GM21528 (cell line): ENCODE measurements around the gene MC1R.

Source experiments
- ATAC-seq: cut with Tn5 transposase; IDR thresholded peaks from one replicate; pipeline ENCODE4 v1.9.1; 2021; ENCODE audit warnings: mild to moderate bottlenecking, moderate library complexity; ENCODE audit not compliant: unreplicated experiment, low FRiP score

Gene MC1R

GRCh38 chr16:89895482-89896250 lies 23.0 kb upstream of the MC1R start:
- no peak for ATAC-seq

DNA sequence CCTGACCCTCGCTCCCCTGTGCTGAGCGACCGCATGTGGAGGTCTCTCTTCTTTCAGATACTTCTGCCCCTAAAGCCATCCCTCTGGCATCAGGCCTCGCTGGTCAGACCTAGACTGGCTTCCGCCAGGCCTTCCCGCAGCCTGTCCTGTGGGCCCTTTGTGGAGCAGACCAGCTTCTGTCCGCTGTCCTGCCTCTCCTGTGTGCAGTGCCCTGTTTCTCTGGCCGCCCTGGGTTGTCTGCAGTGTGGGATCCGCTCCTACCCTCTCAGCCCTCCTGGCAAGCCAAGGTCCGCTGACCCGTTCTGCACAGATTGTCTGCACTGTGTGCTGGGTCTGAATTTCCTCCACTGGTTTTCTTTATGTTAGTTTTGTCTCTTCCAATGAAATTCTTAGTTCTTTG lies 21.5 kb upstream of the MC1R start:
- no peak for ATAC-seq

- ATAC-seq = no peak
These were observed 20.3 kb upstream of the MC1R start for GRCh38 chr16:89898201-89898967.

GRCh38 chr16:89899879-89900481 lies 18.7 kb upstream of the MC1R start:
- no peak for ATAC-seq

DNA sequence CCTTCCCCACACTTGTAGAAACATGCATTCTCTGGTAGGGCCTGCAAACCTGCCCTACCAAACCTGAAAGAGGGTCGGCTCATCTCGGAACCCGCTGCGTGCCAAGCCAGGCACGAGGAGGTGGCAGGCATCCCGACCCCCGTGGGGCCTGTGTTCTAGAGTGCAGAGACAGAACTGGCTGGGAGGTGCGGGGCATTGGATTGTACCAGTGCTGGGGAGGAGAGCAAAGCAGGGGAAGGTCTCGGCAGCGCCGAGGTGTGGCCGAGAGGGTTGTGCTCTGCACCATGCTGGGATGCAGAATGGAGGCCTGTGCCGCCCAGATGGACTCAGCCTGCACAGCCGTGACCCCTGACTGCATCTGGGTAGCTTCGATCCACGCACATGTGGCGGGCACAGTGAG lies 17.8 kb upstream of the MC1R start:
- ATAC-seq = no peak

DNA sequence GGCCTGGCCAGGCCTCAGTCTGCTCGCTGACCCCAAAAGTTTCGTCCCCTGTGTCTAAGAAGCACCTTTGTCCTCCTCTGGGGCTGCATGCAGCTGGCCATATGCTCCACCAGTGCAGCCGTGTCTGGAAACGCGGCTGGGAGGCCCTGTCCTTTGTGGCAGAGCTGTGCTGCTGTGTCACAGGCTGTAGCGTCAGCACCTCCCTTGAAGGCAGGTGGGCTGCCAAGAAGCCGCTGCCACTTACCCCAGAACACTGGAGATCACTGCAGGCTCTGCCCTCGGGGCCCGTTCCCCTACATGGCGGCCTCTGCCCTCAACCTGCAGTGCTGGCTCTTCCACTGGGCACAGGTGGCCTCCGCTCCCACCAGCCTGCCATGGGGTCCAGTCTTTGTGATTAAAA lies 15.7 kb upstream of the MC1R start:
- no peak for ATAC-seq

- no peak for ATAC-seq
These were observed 14.7 kb upstream of the MC1R start for GRCh38 chr16:89903908-89904515.

DNA sequence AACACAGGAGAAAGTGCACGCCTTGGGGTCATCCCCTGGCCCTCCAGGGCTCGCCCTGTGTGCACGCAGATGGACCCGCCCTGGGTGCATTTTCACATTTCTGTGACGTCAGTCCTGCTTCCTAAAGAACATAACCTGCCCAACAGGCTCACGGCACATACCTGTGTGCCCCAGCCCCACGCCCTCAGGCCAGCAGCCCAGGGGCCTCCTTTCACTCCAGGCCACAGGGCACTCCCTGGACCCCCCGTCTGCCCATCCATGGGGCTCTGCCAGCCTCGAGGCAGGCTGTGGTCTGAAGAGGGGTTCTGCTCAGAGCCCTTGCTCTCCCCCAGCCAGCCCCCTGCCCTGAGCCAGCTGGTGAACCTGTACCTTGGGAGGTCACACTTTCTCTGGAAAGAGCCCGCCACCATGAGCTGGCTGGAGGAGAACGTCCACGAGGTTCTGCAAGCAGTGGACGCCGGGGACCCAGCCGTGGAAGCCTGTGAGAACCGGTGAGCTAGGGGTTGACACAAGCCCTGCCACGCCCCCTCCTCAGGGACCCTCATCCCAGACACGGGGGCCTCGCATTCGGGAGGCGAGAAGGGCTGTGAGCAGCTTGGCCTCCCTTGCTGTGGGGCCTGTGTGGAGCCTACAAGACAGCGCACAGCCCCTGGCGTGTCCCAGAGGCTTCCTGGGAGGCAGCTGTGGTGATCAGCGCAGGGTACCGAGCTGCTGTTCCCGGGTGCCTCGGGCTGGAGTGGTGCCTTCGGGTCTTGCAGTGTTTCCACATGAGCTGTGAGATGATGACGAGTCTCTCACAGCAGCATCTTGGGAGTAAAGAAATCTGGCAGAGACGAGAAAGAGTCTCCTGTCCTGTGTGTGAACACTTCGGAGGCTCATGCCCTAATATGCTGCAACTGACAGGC lies 13.8 kb upstream of the MC1R start:
- ATAC-seq = no peak

- ATAC-seq = no peak
These were observed 13.0 kb upstream of the MC1R start for GRCh38 chr16:89905511-89906139.

DNA sequence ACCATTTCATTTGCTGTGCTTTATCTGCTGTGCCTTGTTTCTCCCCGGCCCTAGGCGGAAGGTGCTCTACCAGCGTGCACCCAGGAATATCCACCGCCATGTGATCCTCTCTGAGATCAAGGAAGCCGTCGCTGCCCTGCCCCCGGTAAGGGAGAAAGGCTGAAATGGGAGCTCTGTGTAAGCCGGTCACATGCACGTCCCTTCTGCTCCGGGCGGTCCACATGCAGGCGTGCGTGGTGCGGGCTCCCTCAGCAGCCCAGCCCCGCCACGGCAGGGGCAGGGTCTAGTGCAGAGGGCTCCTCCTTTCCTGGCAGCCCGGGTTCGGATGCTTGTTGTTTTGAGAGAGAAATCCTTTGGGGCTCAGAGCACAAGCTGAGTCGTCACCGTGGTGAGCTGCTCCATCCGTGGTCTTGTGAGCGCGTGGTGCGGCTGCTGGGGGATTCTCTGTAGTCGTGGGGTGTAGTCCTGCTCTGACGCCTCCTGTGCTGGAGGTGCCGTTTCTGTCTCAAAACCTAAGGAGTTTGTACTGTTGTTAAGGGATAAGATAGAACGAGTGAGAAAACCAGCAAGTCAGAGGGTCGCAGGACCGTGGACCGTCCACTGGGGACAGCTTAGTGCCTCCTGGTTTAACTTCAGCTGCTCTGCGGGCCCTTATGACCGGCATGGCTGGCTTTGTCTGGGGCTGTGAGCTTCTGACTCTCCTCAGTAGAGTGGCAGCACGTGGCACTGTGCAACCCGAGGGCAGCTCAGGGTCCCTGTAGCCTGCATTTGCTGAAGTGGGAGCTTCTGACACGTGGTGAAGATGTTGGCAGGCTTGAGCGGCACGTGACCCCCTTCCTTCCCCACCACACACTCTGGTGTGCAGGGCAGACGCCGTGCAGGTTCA lies 12.3 kb upstream of the MC1R start:
- ATAC-seq = no peak

DNA sequence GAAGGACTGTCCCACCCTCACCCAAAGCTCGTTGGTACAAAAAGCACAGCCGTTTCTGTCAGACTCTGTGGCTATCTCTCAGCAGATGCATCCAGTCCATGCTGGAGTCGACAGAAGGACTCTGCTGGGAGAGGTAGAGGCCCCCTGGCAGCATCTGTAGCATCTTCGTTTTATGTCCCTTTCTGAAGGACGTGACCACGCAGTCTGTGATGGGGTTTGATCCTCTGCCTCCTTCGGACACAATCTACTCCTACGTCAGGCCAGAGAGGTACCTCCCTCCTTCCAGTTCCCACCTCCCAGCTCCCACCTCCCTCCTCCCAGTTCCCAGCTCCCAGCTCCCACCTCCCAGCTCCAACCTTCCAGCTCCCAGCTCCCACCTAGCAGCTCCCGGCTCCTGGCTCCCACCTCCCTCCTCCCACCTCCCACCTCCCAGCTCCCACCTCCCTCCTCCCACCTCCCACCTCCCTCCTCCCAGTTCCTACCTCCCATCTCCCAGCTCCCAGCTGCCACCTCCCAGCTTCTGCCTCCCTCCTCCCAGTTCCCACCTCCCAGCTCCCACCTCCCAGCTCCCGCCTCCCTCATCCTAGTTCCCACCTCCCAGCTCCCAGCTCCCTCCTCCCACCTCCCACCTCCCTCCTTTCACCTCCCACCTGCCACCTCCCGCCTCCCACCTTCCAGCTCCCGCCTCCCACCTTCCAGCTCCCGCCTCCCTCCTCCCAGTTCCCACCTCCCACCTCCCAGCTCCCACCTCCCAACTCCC lies 11.4 kb upstream of the MC1R start:
- ATAC-seq = no peak

DNA sequence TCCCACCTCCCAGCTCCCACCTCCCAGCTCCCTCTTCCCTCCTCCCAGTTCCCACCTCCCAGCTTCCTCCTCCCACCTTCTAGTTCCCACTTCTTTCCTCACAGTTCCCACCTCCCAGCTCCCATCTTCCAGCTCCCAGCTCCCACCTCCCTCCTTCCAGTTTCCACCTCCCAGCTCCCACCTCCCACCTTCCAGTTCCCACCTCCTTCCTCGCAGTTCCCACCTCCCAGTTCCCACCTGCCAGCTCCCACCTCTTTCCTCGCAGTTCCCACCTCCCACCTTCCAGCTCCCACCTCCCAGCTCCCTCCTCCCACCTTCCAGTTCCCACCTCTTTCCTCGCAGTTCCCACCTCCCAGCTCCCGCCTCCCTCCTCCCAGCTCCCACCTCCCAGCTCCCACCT lies 10.4 kb upstream of the MC1R start:
- no peak for ATAC-seq

DNA sequence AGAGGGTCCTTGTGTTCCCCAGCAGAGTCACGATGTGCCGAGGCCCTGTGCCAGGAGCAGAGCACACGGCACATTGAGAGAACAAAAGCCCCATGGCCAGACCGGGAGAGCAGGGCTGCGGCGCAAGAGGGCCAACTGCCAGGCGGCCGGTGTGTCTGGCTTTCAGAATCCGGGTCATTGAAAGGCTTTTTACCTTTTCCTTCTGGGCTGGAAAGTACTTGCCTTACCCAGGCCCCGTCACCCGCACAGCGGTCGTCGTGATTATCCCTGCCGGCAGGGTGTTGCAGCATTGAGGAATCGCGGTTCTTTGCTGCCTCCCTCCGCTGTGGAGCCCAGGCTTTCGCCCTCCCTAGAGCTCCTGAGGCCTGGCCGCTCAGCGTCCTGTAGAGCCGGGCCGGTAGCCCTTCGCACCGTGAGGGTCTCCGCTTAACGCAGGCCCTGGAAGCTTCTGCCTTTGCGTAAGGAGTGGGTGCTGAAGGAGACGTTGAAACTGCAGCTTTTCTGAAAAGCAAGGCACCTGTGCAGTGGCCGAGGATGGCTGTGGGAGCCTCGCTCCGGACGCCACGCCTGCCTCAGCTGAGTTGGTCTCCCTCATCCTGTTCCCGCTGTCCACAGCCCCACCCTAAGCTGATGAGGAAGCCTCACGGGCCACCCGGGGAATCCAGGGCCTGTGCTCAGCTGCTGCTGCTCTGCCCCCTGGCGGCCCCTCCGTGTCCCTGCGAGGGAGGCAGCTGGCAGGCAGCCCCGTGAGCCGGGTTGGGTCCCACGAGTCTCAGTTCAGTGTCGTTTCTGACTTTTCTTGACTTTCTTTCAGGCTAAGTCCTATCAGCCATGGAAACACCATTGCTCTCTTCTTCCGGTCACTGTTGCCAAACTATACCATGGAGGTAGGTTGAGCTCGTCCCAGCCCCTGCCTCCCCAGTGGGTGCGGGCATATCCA lies 8.6 kb upstream of the MC1R start:
- no peak for ATAC-seq

DNA sequence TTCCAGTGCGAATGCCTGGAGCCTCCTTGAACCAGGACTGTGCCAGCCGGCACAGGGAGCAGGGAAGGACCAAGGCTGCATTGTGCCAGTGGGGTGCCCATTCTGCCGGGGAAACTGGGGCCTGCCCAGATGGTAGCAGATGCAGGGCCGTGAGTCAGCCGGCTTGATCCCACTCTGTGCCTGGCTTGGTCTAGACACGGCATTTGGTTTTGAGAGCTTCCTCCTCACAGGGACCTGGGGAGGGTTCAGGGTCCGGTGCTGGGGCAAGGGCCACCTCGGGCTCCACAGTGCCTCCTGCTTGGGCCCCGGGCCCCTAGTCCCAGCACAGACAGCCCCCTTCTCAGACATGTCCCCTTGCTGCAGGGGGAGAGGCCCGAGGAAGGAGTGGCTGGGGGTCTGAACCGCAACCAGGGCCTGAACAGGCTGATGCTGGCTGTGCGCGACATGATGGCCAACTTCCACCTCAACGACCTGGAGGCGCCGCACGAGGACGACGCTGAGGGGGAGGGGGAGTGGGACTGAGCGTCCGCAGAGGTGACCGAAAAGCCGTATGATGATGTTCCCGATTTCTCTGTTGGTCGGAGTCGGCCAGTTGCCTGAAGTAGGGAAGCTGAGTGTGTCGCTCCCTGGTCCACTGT lies 7.8 kb upstream of the MC1R start:
- no peak for ATAC-seq

DNA sequence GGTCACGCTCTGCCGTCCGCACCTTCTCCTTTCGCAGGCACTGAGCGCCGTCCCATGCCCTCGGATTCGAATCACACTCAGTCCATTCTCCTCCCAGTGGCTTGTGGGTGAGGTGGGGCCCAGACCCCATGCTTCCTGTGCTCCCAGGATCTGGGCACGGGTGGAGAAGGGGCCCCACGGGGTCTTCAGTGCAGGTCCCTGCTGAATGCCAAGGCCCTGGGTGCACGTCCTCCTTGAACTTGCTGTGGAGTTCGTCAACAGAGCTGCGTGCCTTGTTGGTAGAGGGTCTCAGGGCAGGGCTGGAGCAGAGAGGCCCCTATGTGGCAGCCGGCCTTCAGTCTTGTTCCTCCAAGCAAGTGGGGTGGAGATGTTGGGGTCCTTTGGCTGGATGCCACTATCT lies 7.3 kb upstream of the MC1R start:
- ATAC-seq = no peak

GRCh38 chr16:89912143-89912542 lies 6.5 kb upstream of the MC1R start:
- ATAC-seq = no peak

DNA sequence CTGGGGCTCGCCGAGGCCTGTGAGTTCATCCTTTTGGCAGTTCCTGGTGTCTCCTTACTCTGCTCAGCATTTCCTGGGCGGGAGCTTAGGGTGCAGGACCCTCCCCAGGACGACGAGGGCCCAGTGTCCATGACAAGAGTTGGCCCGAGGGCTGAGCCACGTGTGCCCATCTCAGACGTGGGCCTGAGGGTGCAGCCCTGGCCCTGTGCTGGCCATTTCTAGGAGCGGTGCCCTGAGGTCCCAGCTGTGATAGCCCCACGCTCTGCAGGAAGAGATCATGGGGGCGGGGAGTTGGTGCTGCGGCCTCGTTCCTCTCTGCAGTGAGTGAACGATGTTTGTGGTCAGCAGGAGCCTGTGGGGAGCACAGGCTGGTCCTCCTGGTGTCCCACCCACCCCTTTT lies 6.0 kb upstream of the MC1R start:
- no peak for ATAC-seq
